Measurements from ENCODE around the gene MEST.

- TF ChIP-seq CTCF (IDR thresholded peaks at IDR 0.05 in 4 of 5, conservative IDR thresholded peaks at IDR 0.05 in 1 of 5) (no peak), POLR2A (IDR thresholded peaks at IDR 0.05) (no peak)
Measured at GRCh38 chr7:130446259-130446658, 45.6 kb upstream of the MEST start.
